ENCODE results near the gene PRKCZ.

The PRKCZ gene

GRCh38 chr1:2072891-2073290 lies 22.7 kb downstream of the PRKCZ start:
- TF ChIP-seq FOXP2 (optimal IDR thresholded peaks at IDR 0.05; ENCODE audit: borderline replicate concordance, extremely low read depth, extremely low read length, insufficient read depth) (no peak), SIN3A (IDR thresholded peaks at IDR 0.05; ENCODE audit: borderline replicate concordance, insufficient read depth, low read length) (no peak), POLR2AphosphoS5 (IDR thresholded peaks at IDR 0.05; ENCODE audit: low read depth, low read length) (no peak), TAF1 (IDR thresholded peaks at IDR 0.05; ENCODE audit: borderline replicate concordance, insufficient read depth, low read length) (no peak), REST (IDR thresholded peaks at IDR 0.05; ENCODE audit: insufficient read depth in 1 of 2, low read depth in 2 of 2, low read length in 2 of 2) (no peak)

GRCh38 chr1:2073382-2074230 lies 23.4 kb downstream of the PRKCZ start:
- TF ChIP-seq FOXP2 (optimal IDR thresholded peaks at IDR 0.05; ENCODE audit: borderline replicate concordance, extremely low read depth, extremely low read length, insufficient read depth) (no peak), SIN3A (IDR thresholded peaks at IDR 0.05; ENCODE audit: borderline replicate concordance, insufficient read depth, low read length) (no peak), TAF1 (IDR thresholded peaks at IDR 0.05; ENCODE audit: borderline replicate concordance, insufficient read depth, low read length) (no peak), POLR2AphosphoS5 (IDR thresholded peaks at IDR 0.05; ENCODE audit: low read depth, low read length) (no peak), REST (IDR thresholded peaks at IDR 0.05; ENCODE audit: insufficient read depth in 1 of 2, low read depth in 2 of 2, low read length in 2 of 2) (no peak)

- TF ChIP-seq REST (IDR thresholded peaks at IDR 0.05; ENCODE audit: insufficient read depth in 1 of 2, low read depth in 2 of 2, low read length in 2 of 2) (no peak), POLR2AphosphoS5 (IDR thresholded peaks at IDR 0.05; ENCODE audit: low read depth, low read length) (no peak), SIN3A (IDR thresholded peaks at IDR 0.05; ENCODE audit: borderline replicate concordance, insufficient read depth, low read length) (no peak), FOXP2 (optimal IDR thresholded peaks at IDR 0.05; ENCODE audit: borderline replicate concordance, extremely low read depth, extremely low read length, insufficient read depth) (no peak), TAF1 (IDR thresholded peaks at IDR 0.05; ENCODE audit: borderline replicate concordance, insufficient read depth, low read length) (no peak)
Observed at GRCh38 chr1:2074396-2074795, 24.2 kb downstream of the PRKCZ start.

GRCh38 chr1:2074944-2075740 lies 24.9 kb downstream of the PRKCZ start:
- no peak for TF ChIP-seq SIN3A (IDR thresholded peaks at IDR 0.05; ENCODE audit: borderline replicate concordance, insufficient read depth, low read length)
- no peak for TF ChIP-seq TAF1 (IDR thresholded peaks at IDR 0.05; ENCODE audit: borderline replicate concordance, insufficient read depth, low read length)
- no peak for TF ChIP-seq REST (IDR thresholded peaks at IDR 0.05; ENCODE audit: insufficient read depth in 1 of 2, low read depth in 2 of 2, low read length in 2 of 2)
- TF ChIP-seq POLR2AphosphoS5 (IDR thresholded peaks at IDR 0.05; ENCODE audit: low read depth, low read length): no peak
- no peak for TF ChIP-seq FOXP2 (optimal IDR thresholded peaks at IDR 0.05; ENCODE audit: borderline replicate concordance, extremely low read depth, extremely low read length, insufficient read depth)

Data from PFSK-1 (cell line).